Measurements from ENCODE around the gene MPG. TPM values are rescaled to one million over a fixed set of nuclear protein-coding genes. Genes with fewer than 3 reads are reported as not detected.
"Not testable (repeated sequence)": the region's sequence is repeated elsewhere in the genome, so short reads cannot be mapped to it uniquely, and the experiment has no call there.

Gene MPG
- polyA plus RNA-seq, 4 donors, result 31.1 to 76.7 (median 68.1) TPM

DNA sequence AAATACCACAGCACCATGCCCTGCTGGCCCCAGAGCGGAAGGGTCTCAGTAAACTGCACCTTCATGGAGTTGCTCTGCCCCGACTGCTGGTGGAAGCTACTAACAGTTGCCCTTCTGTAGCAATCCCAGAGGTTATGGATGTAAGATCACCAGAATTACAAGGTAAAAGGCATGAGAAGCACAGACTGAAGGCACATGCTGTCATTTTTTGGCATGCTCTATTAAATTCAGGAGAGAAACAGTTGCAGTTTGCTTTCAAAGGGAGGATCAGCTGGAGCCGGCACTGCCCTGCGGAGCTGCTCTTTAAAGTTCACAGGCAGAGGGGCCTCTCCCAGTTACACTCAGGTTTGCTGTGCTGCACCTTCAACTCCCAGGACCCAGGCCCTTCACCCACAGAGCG, 41.3 kb downstream of the MPG start:
- Histone ChIP-seq H3K9me3 (ENCODE audit: control insufficient read depth in 2 of 2, insufficient read depth in 1 of 2, low read depth in 1 of 2, low read length in 1 of 2) (no peaks in the 10 kb centered on the region), H3K36me3 (ENCODE audit: control insufficient read depth in 3 of 3, insufficient read depth in 2 of 3, low read depth in 1 of 3, low read length in 3 of 3) (peaks cover 0 to 47% (median 2%) of the 10 kb centered on the region in 3 donors), H3K27ac (ENCODE audit: low read depth in 1 of 3, low read length in 2 of 3) (no peak overlapping the region), H3K4me3 (ENCODE audit: low read depth in 1 of 3, low read length in 3 of 3) (no peak overlapping the region), H3K4me1 (ENCODE audit: control insufficient read depth in 3 of 3, insufficient read depth in 2 of 3, low read depth in 1 of 3, low read length in 2 of 3) (peaks cover 0 to 15% (median 0%) of the 10 kb centered on the region in 3 donors), H3K27me3 (ENCODE audit: control insufficient read depth in 3 of 3, insufficient read depth in 3 of 3, low read length in 3 of 3) (no peaks in the 10 kb centered on the region)
- no peak for FAIRE-seq
- WGBS, 3 donors, result 92 to 96% (median 92%) methylated on average over 5 of the region's 5 CpGs
- DNase-seq, result no peak

DNA sequence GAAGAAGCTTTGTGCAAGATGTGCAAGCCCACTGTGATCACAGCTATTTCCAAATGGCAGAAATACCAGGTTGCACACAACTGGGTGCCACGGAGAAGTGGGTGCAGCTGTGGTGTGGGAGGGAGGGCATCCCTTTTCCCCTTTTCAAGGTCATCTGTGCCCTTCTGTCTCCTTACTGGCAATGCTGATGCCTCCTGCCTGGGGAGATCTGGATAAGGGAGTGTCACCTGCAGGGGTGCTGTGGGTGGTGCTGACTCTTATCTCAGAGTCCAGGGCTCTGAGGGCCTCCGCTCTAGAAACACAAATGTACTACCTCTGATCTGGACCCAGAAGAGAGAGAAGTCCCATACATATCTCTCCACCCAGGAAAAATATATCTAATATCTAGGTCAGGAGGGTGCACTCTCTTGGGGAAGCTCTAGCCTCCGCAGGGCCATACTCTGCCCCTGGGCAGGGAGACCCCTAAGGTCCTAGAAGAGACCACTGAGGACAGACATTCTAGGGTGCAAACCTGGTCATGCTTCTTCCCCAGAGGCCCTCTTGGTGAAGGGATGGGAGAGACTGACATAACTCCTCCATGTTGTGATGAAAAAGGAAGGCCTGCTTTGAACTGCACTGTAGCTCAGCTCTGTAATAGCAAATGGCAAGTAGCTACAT, 41.9 kb downstream of the MPG start:
- Histone ChIP-seq H3K9me3 (ENCODE audit: control insufficient read depth in 2 of 2, insufficient read depth in 1 of 2, low read depth in 1 of 2, low read length in 1 of 2) (no peaks in the 10 kb centered on the region), H3K4me1 (ENCODE audit: control insufficient read depth in 3 of 3, insufficient read depth in 2 of 3, low read depth in 1 of 3, low read length in 2 of 3) (peaks cover 0 to 15% (median 0%) of the 10 kb centered on the region in 3 donors), H3K27ac (ENCODE audit: low read depth in 1 of 3, low read length in 2 of 3) (no peak overlapping the region), H3K4me3 (ENCODE audit: low read depth in 1 of 3, low read length in 3 of 3) (no peak overlapping the region), H3K36me3 (ENCODE audit: control insufficient read depth in 3 of 3, insufficient read depth in 2 of 3, low read depth in 1 of 3, low read length in 3 of 3) (peaks cover 0 to 50% (median 2%) of the 10 kb centered on the region in 3 donors), H3K27me3 (ENCODE audit: control insufficient read depth in 3 of 3, insufficient read depth in 3 of 3, low read length in 3 of 3) (no peaks in the 10 kb centered on the region)
- 77 to 84% (median 81%) methylated on average over 3 of the region's 3 CpGs for WGBS, 3 donors
- FAIRE-seq (no peak), DNase-seq (no peak)

GRCh38 chr16:120756-121155, 42.7 kb downstream of the MPG start:
- no peak overlapping the region for H3K27ac ChIP-seq (ENCODE audit: low read depth in 1 of 3, low read length in 2 of 3)
- no peak overlapping the region for H3K4me3 ChIP-seq (ENCODE audit: low read depth in 1 of 3, low read length in 3 of 3)
- H3K4me1 ChIP-seq (ENCODE audit: control insufficient read depth in 3 of 3, insufficient read depth in 2 of 3, low read depth in 1 of 3, low read length in 2 of 3), result peaks cover 0 to 15% (median 0%) of the 10 kb centered on the region in 3 donors
- H3K27me3 ChIP-seq (ENCODE audit: control insufficient read depth in 3 of 3, insufficient read depth in 3 of 3, low read length in 3 of 3), result no peaks in the 10 kb centered on the region
- WGBS, 3 donors, result 81 to 94% (median 94%) methylated on average over 2 of the region's 2 CpGs
- peaks cover 0 to 52% (median 2%) of the 10 kb centered on the region in 3 donors for H3K36me3 ChIP-seq (ENCODE audit: control insufficient read depth in 3 of 3, insufficient read depth in 2 of 3, low read depth in 1 of 3, low read length in 3 of 3)
- no peak for DNase-seq
- no peak for FAIRE-seq
- H3K9me3 ChIP-seq (ENCODE audit: control insufficient read depth in 2 of 2, insufficient read depth in 1 of 2, low read depth in 1 of 2, low read length in 1 of 2), result no peaks in the 10 kb centered on the region

GRCh38 chr16:122361-122760, 44.3 kb downstream of the MPG start:
- H3K27me3 ChIP-seq (ENCODE audit: control insufficient read depth in 3 of 3, insufficient read depth in 3 of 3, low read length in 3 of 3), result no peaks in the 10 kb centered on the region
- FAIRE-seq, result no peak
- H3K4me3 ChIP-seq (ENCODE audit: low read depth in 1 of 3, low read length in 3 of 3), result no peak overlapping the region
- DNase-seq, result no peak
- peaks cover 0 to 45% (median 2%) of the 10 kb centered on the region in 3 donors for H3K36me3 ChIP-seq (ENCODE audit: control insufficient read depth in 3 of 3, insufficient read depth in 2 of 3, low read depth in 1 of 3, low read length in 3 of 3)
- no peak overlapping the region for H3K27ac ChIP-seq (ENCODE audit: low read depth in 1 of 3, low read length in 2 of 3)
- H3K9me3 ChIP-seq (ENCODE audit: control insufficient read depth in 2 of 2, insufficient read depth in 1 of 2, low read depth in 1 of 2, low read length in 1 of 2), result no peaks in the 10 kb centered on the region
- H3K4me1 ChIP-seq (ENCODE audit: control insufficient read depth in 3 of 3, insufficient read depth in 2 of 3, low read depth in 1 of 3, low read length in 2 of 3), result peaks cover 0 to 12% (median 0%) of the 10 kb centered on the region in 3 donors
- 82 to 100% (median 95%) methylated on average over 1 of the region's 1 CpG for WGBS, 3 donors

DNA sequence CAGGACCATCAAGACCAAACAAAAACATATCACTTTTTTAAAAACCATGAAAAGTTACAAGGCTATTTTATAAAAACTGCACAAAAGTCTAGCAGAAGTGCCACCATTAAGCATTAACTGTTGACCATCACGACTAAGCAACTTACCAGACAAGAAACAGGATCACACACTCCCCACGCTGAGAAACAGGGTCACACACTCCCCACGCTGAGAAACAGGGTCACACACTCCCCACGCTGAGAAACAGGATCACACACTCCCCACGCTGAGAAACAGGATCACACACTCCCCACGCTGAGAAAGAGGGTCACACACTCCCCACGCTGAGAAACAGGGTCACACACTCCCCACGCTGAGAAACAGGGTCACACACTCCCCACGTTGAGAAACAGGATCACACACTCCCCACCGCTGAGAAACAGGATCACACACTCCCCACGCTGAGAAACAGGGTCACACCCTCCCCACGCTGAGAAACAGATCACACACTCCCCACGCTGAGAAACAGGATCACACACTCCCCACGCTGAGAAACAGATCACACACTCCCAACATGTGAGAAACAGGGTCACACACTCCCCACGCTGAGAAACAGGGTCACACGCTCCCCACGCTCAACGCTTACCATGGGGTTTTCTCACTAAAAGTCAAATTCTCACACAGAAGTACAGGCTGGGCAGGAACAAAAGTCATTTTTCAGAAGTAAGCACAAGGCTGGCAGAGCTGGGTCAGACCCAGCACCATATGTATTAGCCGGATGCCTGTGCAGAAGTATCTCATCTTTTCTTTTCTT, 45.7 kb downstream of the MPG start:
- not testable (repeated sequence) for H3K4me1 ChIP-seq (ENCODE audit: control insufficient read depth in 3 of 3, insufficient read depth in 2 of 3, low read depth in 1 of 3, low read length in 2 of 3); H3K9me3 ChIP-seq (ENCODE audit: control insufficient read depth in 2 of 2, insufficient read depth in 1 of 2, low read depth in 1 of 2, low read length in 1 of 2); DNase-seq; H3K27me3 ChIP-seq (ENCODE audit: control insufficient read depth in 3 of 3, insufficient read depth in 3 of 3, low read length in 3 of 3); H3K4me3 ChIP-seq (ENCODE audit: low read depth in 1 of 3, low read length in 3 of 3); H3K27ac ChIP-seq (ENCODE audit: low read depth in 1 of 3, low read length in 2 of 3); FAIRE-seq
- H3K36me3 ChIP-seq (ENCODE audit: control insufficient read depth in 3 of 3, insufficient read depth in 2 of 3, low read depth in 1 of 3, low read length in 3 of 3), result peaks cover 0 to 40% (median 2%) of the 10 kb centered on the region in 3 donors
- 80 to 85% (median 84%) methylated on average over 17 to 19 of the region's 19 CpGs for WGBS, 3 donors

DNA sequence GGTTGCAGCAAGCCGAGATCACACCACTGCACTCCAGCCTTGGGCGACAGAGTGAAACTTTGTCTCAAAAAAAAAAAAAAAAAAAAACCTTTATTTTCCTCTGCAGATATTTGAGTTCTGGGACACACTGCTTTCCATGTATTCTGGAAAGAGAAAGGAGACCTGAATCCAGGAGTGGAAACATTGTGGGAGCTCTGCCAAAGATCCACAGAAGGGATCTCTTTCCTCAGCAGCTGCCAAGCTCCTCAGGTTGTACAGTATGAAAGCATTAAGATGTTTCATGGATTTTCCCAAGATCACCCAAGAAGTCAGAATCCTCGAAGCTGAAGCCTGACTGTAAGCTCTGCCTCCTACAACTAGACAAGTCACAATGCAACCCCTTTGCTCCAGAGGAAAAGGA, 47.0 kb downstream of the MPG start:
- FAIRE-seq, result no peak
- DNase-seq, result no peak
- Histone ChIP-seq H3K4me3 (ENCODE audit: low read depth in 1 of 3, low read length in 3 of 3) (no peak overlapping the region), H3K27me3 (ENCODE audit: control insufficient read depth in 3 of 3, insufficient read depth in 3 of 3, low read length in 3 of 3) (no peaks in the 10 kb centered on the region), H3K36me3 (ENCODE audit: control insufficient read depth in 3 of 3, insufficient read depth in 2 of 3, low read depth in 1 of 3, low read length in 3 of 3) (peaks cover 0 to 40% (median 2%) of the 10 kb centered on the region in 3 donors), H3K4me1 (ENCODE audit: control insufficient read depth in 3 of 3, insufficient read depth in 2 of 3, low read depth in 1 of 3, low read length in 2 of 3) (peaks cover 0 to 5% (median 0%) of the 10 kb centered on the region in 3 donors), H3K9me3 (ENCODE audit: control insufficient read depth in 2 of 2, insufficient read depth in 1 of 2, low read depth in 1 of 2, low read length in 1 of 2) (no peaks in the 10 kb centered on the region), H3K27ac (ENCODE audit: low read depth in 1 of 3, low read length in 2 of 3) (no peak overlapping the region)
- WGBS, 3 donors, result 92 to 97% (median 92%) methylated on average over 3 of the region's 3 CpGs

- Histone ChIP-seq H3K36me3 (ENCODE audit: control insufficient read depth in 3 of 3, insufficient read depth in 2 of 3, low read depth in 1 of 3, low read length in 3 of 3) (peaks cover 0 to 27% (median 0%) of the 10 kb centered on the region in 3 donors), H3K27me3 (ENCODE audit: control insufficient read depth in 3 of 3, insufficient read depth in 3 of 3, low read length in 3 of 3) (no peaks in the 10 kb centered on the region), H3K27ac (ENCODE audit: low read depth in 1 of 3, low read length in 2 of 3) (no peak overlapping the region), H3K9me3 (ENCODE audit: control insufficient read depth in 2 of 2, insufficient read depth in 1 of 2, low read depth in 1 of 2, low read length in 1 of 2) (no peaks in the 10 kb centered on the region), H3K4me1 (ENCODE audit: control insufficient read depth in 3 of 3, insufficient read depth in 2 of 3, low read depth in 1 of 3, low read length in 2 of 3) (no peaks in the 10 kb centered on the region), H3K4me3 (ENCODE audit: low read depth in 1 of 3, low read length in 3 of 3) (no peak overlapping the region)
- 84 to 96% (median 89%) methylated on average over 2 of the region's 2 CpGs for WGBS, 3 donors
- FAIRE-seq (no peak), DNase-seq (no peak)
These were observed 51.0 kb downstream of the MPG start for GRCh38 chr16:129075-129474.

GRCh38 chr16:130533-131173, 52.6 kb downstream of the MPG start:
- H3K27me3 ChIP-seq (ENCODE audit: control insufficient read depth in 3 of 3, insufficient read depth in 3 of 3, low read length in 3 of 3), result no peaks in the 10 kb centered on the region
- H3K4me1 ChIP-seq (ENCODE audit: control insufficient read depth in 3 of 3, insufficient read depth in 2 of 3, low read depth in 1 of 3, low read length in 2 of 3), result no peaks in the 10 kb centered on the region
- no peaks in the 10 kb centered on the region for H3K9me3 ChIP-seq (ENCODE audit: control insufficient read depth in 2 of 2, insufficient read depth in 1 of 2, low read depth in 1 of 2, low read length in 1 of 2)
- 84 to 93% (median 84%) methylated on average over 15 of the region's 15 CpGs for WGBS, 3 donors
- FAIRE-seq (no peak), DNase-seq (no peak)
- no peak overlapping the region for H3K27ac ChIP-seq (ENCODE audit: low read depth in 1 of 3, low read length in 2 of 3)
- no peak overlapping the region for H3K4me3 ChIP-seq (ENCODE audit: low read depth in 1 of 3, low read length in 3 of 3)
- peaks cover 0 to 16% (median 0%) of the 10 kb centered on the region in 3 donors for H3K36me3 ChIP-seq (ENCODE audit: control insufficient read depth in 3 of 3, insufficient read depth in 2 of 3, low read depth in 1 of 3, low read length in 3 of 3)

Data from small intestine (tissue), 7 donors.